NCI-H526 (cell line): ENCODE results near the gene YEATS4.

Experiments used
- DNase-seq, 2 experiments: peaks; one replicate each; lab custom pipeline; 2025; lab: John Stamatoyannopoulos, UW

YEATS4 gene

GRCh38 chr12:69342421-69342820 is 17.1 kb upstream of the YEATS4 start:
- no peak for DNase-seq

- DNase-seq: no peak
These were observed 16.2 kb upstream of the YEATS4 start for GRCh38 chr12:69343357-69343756.

- no peak for DNase-seq
These were observed 15.5 kb upstream of the YEATS4 start for GRCh38 chr12:69343885-69344612.

GRCh38 chr12:69345077-69345476 is 14.5 kb upstream of the YEATS4 start:
- no peak for DNase-seq

GRCh38 chr12:69345742-69346141 is 13.8 kb upstream of the YEATS4 start:
- no peak for DNase-seq

GRCh38 chr12:69348162-69348938 is 11.2 kb upstream of the YEATS4 start, which contains the start of gene LYZ:
Gene LYZ, plus strand, starts transcription at chr12:69348381. Its CDS starts 28 bp downstream, at chr12:69348409.
- no peak for DNase-seq

GRCh38 chr12:69350002-69350626 is 9.4 kb upstream of the YEATS4 start:
- DNase-seq: no peak

- no peak for DNase-seq
These were observed 8.8 kb upstream of the YEATS4 start for GRCh38 chr12:69350777-69351176.

GRCh38 chr12:69351462-69352236 is 7.9 kb upstream of the YEATS4 start:
- no peak for DNase-seq

- DNase-seq: no peak
These were observed 6.6 kb upstream of the YEATS4 start for GRCh38 chr12:69352904-69353303.

- no peak for DNase-seq
These were observed 5.4 kb upstream of the YEATS4 start for GRCh38 chr12:69354172-69354555.

- DNase-seq: no peak
These were observed 4.9 kb upstream of the YEATS4 start for GRCh38 chr12:69354556-69355187.

GRCh38 chr12:69355363-69356028 is 4.0 kb upstream of the YEATS4 start:
- DNase-seq: no peak

- no peak for DNase-seq
These were observed 767 bp downstream of the YEATS4 start for GRCh38 chr12:69360348-69360672.

GRCh38 chr12:69366796-69367195 is 7.3 kb downstream of the YEATS4 start:
- DNase-seq: no peak

- DNase-seq: no peak
These were observed 8.6 kb downstream of the YEATS4 start for GRCh38 chr12:69368171-69368570.

GRCh38 chr12:69383074-69383473 is 23.5 kb downstream of the YEATS4 start:
- no peak for DNase-seq

- DNase-seq: no peak
These were observed 25.5 kb downstream of the YEATS4 start for GRCh38 chr12:69385038-69385437.

- no peak for DNase-seq
These were observed 27.4 kb downstream of the YEATS4 start for GRCh38 chr12:69386921-69387320.

- DNase-seq: peak; percentile 21 to 38
These were observed 28.8 kb downstream of the YEATS4 start for GRCh38 chr12:69388371-69388770.

- no peak for DNase-seq
These were observed 30.3 kb downstream of the YEATS4 start for GRCh38 chr12:69389831-69390230.
